ENCODE measurements around the gene CDC42EP1.
"Not testable (repeated sequence)": the region's sequence is repeated elsewhere in the genome, so short reads cannot be mapped to it uniquely, and the experiment has no call there.

CDC42EP1 gene

GRCh38 chr22:37570661-37570976 is 10.3 kb downstream of the CDC42EP1 start:
- Histone ChIP-seq H3K36me3 (ENCODE audit: insufficient read depth, low read length) (no peaks in the 10 kb centered on the region; the same call in 1 of the 2 replicates), H3K9me3 (ENCODE audit: control insufficient read depth, insufficient read depth, low read length) (no peaks in the 10 kb centered on the region), H3K9ac (ENCODE audit: low read depth, low read length) (no peak overlapping the region), H3K4me1 (ENCODE audit: insufficient read depth, low read length) (peaks cover 15% of the 10 kb centered on the region)

- no peak overlapping the region for H3K9ac ChIP-seq (ENCODE audit: low read depth, low read length)
- H3K36me3 ChIP-seq (ENCODE audit: insufficient read depth, low read length) = no peaks in the 10 kb centered on the region; the same call in 1 of the 2 replicates
- no peaks in the 10 kb centered on the region for H3K9me3 ChIP-seq (ENCODE audit: control insufficient read depth, insufficient read depth, low read length)
- peaks cover 15% of the 10 kb centered on the region for H3K4me1 ChIP-seq (ENCODE audit: insufficient read depth, low read length)
These were observed 11.1 kb downstream of the CDC42EP1 start for GRCh38 chr22:37571258-37571991.

- H3K9me3 ChIP-seq (ENCODE audit: control insufficient read depth, insufficient read depth, low read length) = no peaks in the 10 kb centered on the region
- no peaks in the 10 kb centered on the region for H3K36me3 ChIP-seq (ENCODE audit: insufficient read depth, low read length)
- peaks cover 15% of the 10 kb centered on the region for H3K4me1 ChIP-seq (ENCODE audit: insufficient read depth, low read length)
- no peak overlapping the region for H3K9ac ChIP-seq (ENCODE audit: low read depth, low read length)
These were observed 11.7 kb downstream of the CDC42EP1 start for GRCh38 chr22:37571992-37572373.

- H3K9ac ChIP-seq (ENCODE audit: low read depth, low read length) = no peak overlapping the region
- 0 out of 2 replicates have a peak, but pooled peaks cover under 1% of the 10 kb centered on the region for H3K4me1 ChIP-seq (ENCODE audit: insufficient read depth, low read length)
- H3K9me3 ChIP-seq (ENCODE audit: control insufficient read depth, insufficient read depth, low read length) = no peaks in the 10 kb centered on the region
- H3K36me3 ChIP-seq (ENCODE audit: insufficient read depth, low read length) = no peaks in the 10 kb centered on the region
These were observed 15.3 kb downstream of the CDC42EP1 start for GRCh38 chr22:37575490-37576003.

GRCh38 chr22:37578002-37578401 is 17.7 kb downstream of the CDC42EP1 start:
- H3K9me3 ChIP-seq (ENCODE audit: control insufficient read depth, insufficient read depth, low read length) = no peaks in the 10 kb centered on the region
- H3K9ac ChIP-seq (ENCODE audit: low read depth, low read length) = no peak overlapping the region
- no peaks in the 10 kb centered on the region for H3K4me1 ChIP-seq (ENCODE audit: insufficient read depth, low read length)
- no peaks in the 10 kb centered on the region for H3K36me3 ChIP-seq (ENCODE audit: insufficient read depth, low read length)

- peaks cover 4% of the 10 kb centered on the region; the same call in 1 of the 2 replicates for H3K4me1 ChIP-seq (ENCODE audit: insufficient read depth, low read length)
- no peaks in the 10 kb centered on the region for H3K36me3 ChIP-seq (ENCODE audit: insufficient read depth, low read length)
- H3K9me3 ChIP-seq (ENCODE audit: control insufficient read depth, insufficient read depth, low read length) = no peaks in the 10 kb centered on the region
- H3K9ac ChIP-seq (ENCODE audit: low read depth, low read length) = no peak overlapping the region
These were observed 21.2 kb downstream of the CDC42EP1 start for GRCh38 chr22:37581504-37581903.

GRCh38 chr22:37582526-37582925 is 22.2 kb downstream of the CDC42EP1 start:
- Histone ChIP-seq H3K9me3 (ENCODE audit: control insufficient read depth, insufficient read depth, low read length) (no peaks in the 10 kb centered on the region), H3K4me1 (ENCODE audit: insufficient read depth, low read length) (peaks cover 4% of the 10 kb centered on the region; the same call in 1 of the 2 replicates), H3K9ac (ENCODE audit: low read depth, low read length) (no peak overlapping the region), H3K36me3 (ENCODE audit: insufficient read depth, low read length) (no peaks in the 10 kb centered on the region)

GRCh38 chr22:37588546-37589215 is 28.4 kb downstream of the CDC42EP1 start:
- Histone ChIP-seq H3K9ac (ENCODE audit: low read depth, low read length) (no peak overlapping the region), H3K36me3 (ENCODE audit: insufficient read depth, low read length) (no peaks in the 10 kb centered on the region), H3K4me1 (ENCODE audit: insufficient read depth, low read length) (peaks cover 4% of the 10 kb centered on the region; the same call in 1 of the 2 replicates), H3K9me3 (ENCODE audit: control insufficient read depth, insufficient read depth, low read length) (no peaks in the 10 kb centered on the region)

GRCh38 chr22:37589636-37590035 is 29.4 kb downstream of the CDC42EP1 start:
- Histone ChIP-seq H3K4me1 (ENCODE audit: insufficient read depth, low read length) (peaks cover 4% of the 10 kb centered on the region; the same call in 1 of the 2 replicates), H3K9ac (ENCODE audit: low read depth, low read length) (no peak overlapping the region), H3K9me3 (ENCODE audit: control insufficient read depth, insufficient read depth, low read length) (no peaks in the 10 kb centered on the region), H3K36me3 (ENCODE audit: insufficient read depth, low read length) (no peaks in the 10 kb centered on the region)

GRCh38 chr22:37591081-37591480 is 30.8 kb downstream of the CDC42EP1 start:
- not testable (repeated sequence) for H3K4me1 ChIP-seq (ENCODE audit: insufficient read depth, low read length); H3K36me3 ChIP-seq (ENCODE audit: insufficient read depth, low read length); H3K9ac ChIP-seq (ENCODE audit: low read depth, low read length); H3K9me3 ChIP-seq (ENCODE audit: control insufficient read depth, insufficient read depth, low read length)

- no peaks in the 10 kb centered on the region for H3K4me1 ChIP-seq (ENCODE audit: insufficient read depth, low read length)
- H3K9me3 ChIP-seq (ENCODE audit: control insufficient read depth, insufficient read depth, low read length) = no peaks in the 10 kb centered on the region
- peak overlapping the region; percentile 3; the same call in 1 of the 2 replicates for H3K9ac ChIP-seq (ENCODE audit: low read depth, low read length)
- H3K36me3 ChIP-seq (ENCODE audit: insufficient read depth, low read length) = no peaks in the 10 kb centered on the region
These were observed 31.6 kb downstream of the CDC42EP1 start for GRCh38 chr22:37591823-37592404.

- Histone ChIP-seq H3K9ac (ENCODE audit: low read depth, low read length) (no peak overlapping the region), H3K9me3 (ENCODE audit: control insufficient read depth, insufficient read depth, low read length) (no peaks in the 10 kb centered on the region), H3K4me1 (ENCODE audit: insufficient read depth, low read length) (no peaks in the 10 kb centered on the region), H3K36me3 (ENCODE audit: insufficient read depth, low read length) (no peaks in the 10 kb centered on the region)
These were observed 34.0 kb downstream of the CDC42EP1 start for GRCh38 chr22:37594237-37594636.

GRCh38 chr22:37599153-37599552 is 38.9 kb downstream of the CDC42EP1 start:
- Histone ChIP-seq H3K36me3 (ENCODE audit: insufficient read depth, low read length) (no peaks in the 10 kb centered on the region), H3K9ac (ENCODE audit: low read depth, low read length) (no peak overlapping the region), H3K9me3 (ENCODE audit: control insufficient read depth, insufficient read depth, low read length) (no peaks in the 10 kb centered on the region)

GRCh38 chr22:37601203-37601539 is 40.9 kb downstream of the CDC42EP1 start:
- Histone ChIP-seq H3K4me1 (ENCODE audit: insufficient read depth, low read length) (peaks cover 3% of the 10 kb centered on the region; the same call in 1 of the 2 replicates), H3K9ac (ENCODE audit: low read depth, low read length) (peak overlapping the region; percentile 34; the same call in 1 of the 2 replicates), H3K9me3 (ENCODE audit: control insufficient read depth, insufficient read depth, low read length) (no peaks in the 10 kb centered on the region)

More at GRCh38 chr22:37599153-37599552, 38.9 kb downstream of the CDC42EP1 start:
- H3K4me1 ChIP-seq (ENCODE audit: insufficient read depth, low read length) = peaks cover 3% of the 10 kb centered on the region; the same call in 1 of the 2 replicates

More at GRCh38 chr22:37601203-37601539, 40.9 kb downstream of the CDC42EP1 start:
- no peaks in the 10 kb centered on the region for H3K36me3 ChIP-seq (ENCODE audit: insufficient read depth, low read length)
